ENCODE measurements around the gene ELOB. TPM values are rescaled to one million over a fixed set of nuclear protein-coding genes. Genes with fewer than 3 reads are reported as not detected.

ELOB gene
- total and polyA plus RNA-seq, 2 of the 13 experiments (the other 11 are each of a cell fraction or from before 2014, with no cell fraction given), result 208 to 225 TPM

- 87% methylated on average over 6 of the region's 6 CpGs for WGBS (ENCODE audit: low lambda C conversion rate)
- Histone ChIP-seq H3K79me2 (ENCODE audit: insufficient read depth, low read length) (no peaks in the 10 kb centered on the region), H3K36me3 (replicated peaks in 1 of 2; ENCODE audit: control insufficient read depth in 1 of 2, insufficient read depth in 2 of 2, low read length in 2 of 2) (no peaks in the 10 kb centered on the region), H2AFZ (ENCODE audit: low read length) (no peak overlapping the region), H3K4me3 (replicated peaks in 1 of 3; ENCODE audit: insufficient read depth in 1 of 3, low read depth in 2 of 3, low read length in 3 of 3) (no peak overlapping the region), H3K27me3 (ENCODE audit: control insufficient read depth in 1 of 2, insufficient read depth in 2 of 2, low read length in 2 of 2) (no peaks in the 10 kb centered on the region), H3K4me1 (ENCODE audit: insufficient read depth, low read length) (peaks cover 40% of the 10 kb centered on the region), H3K27ac (ENCODE audit: extremely low read length, insufficient read depth, low read length) (no peak overlapping the region), H3K9me3 (ENCODE audit: low read length) (no peaks in the 10 kb centered on the region), H3K4me2 (ENCODE audit: low read depth, low read length) (no peak overlapping the region), H3K9ac (ENCODE audit: insufficient read depth, low read depth, low read length) (no peak overlapping the region), H4K20me1 (ENCODE audit: insufficient read depth, low read length) (no peaks in the 10 kb centered on the region)
- in situ Hi-C loops (cut with HindIII; ENCODE audit: extremely low pct_ligation_motif_present, low pct_unique_long_range_greater_than_20kb), result no loop called here
- CTCF ChIA-PET (ENCODE audit: low intra/inter-chr PET ratio, low total read pairs), result no interaction called here
- POLR2A ChIA-PET, result interaction anchor here (0.6 to 4.4 kb wide), 2 partner anchors 12 to 757 kb away, joined by 3 to 43 read pairs; partner anchors contain the start of gene SRRM2
- FAIRE-seq (no peak), ATAC-seq (no peak), DNase-seq (ENCODE audit: low spot score) (no peak)
- 0 out of 2 replicates have a peak, but pooled peaks have one; percentile 22 for TF ChIP-seq SP4 (CRISPR knock-in tag; IDR thresholded peaks at IDR 0.05)
- TF ChIP-seq TCF7 (IDR thresholded peaks at IDR 0.05; ENCODE audit: low read depth), result no peak
- no peak for TF ChIP-seq POLR2AphosphoS2 (IDR thresholded peaks at IDR 0.05; ENCODE audit: low read depth, low read length)
- no peak for TF ChIP-seq CERS6 (CRISPR knock-in tag; IDR thresholded peaks at IDR 0.05)
- no peak for TF ChIP-seq KLF16 (CRISPR knock-in tag; IDR thresholded peaks at IDR 0.05)
- BruUV-seq (replicated peaks), result no TSS peak
- intact Hi-C loops (cut with micrococcal nuclease; ENCODE audit: unreplicated experiment), result no loop called here
Measured at GRCh38 chr16:2740476-2740875, 36.6 kb downstream of the ELOB start.

GRCh38 chr16:2739625-2740430 is 37.3 kb downstream of the ELOB start:
- Histone ChIP-seq H3K4me3 (replicated peaks in 1 of 3; ENCODE audit: insufficient read depth in 1 of 3, low read depth in 2 of 3, low read length in 3 of 3) (peak overlapping the region in 2 of 3 experiments; percentile 35 to 47; a peak in 4 of 6 replicates), H4K20me1 (ENCODE audit: insufficient read depth, low read length) (no peaks in the 10 kb centered on the region), H3K9ac (ENCODE audit: insufficient read depth, low read depth, low read length) (peak overlapping the region; percentile 38), H3K4me1 (ENCODE audit: insufficient read depth, low read length) (peaks cover 40% of the 10 kb centered on the region), H3K27ac (ENCODE audit: extremely low read length, insufficient read depth, low read length) (no peak overlapping the region), H2AFZ (ENCODE audit: low read length) (no peak overlapping the region), H3K79me2 (ENCODE audit: insufficient read depth, low read length) (no peaks in the 10 kb centered on the region), H3K27me3 (ENCODE audit: control insufficient read depth in 1 of 2, insufficient read depth in 2 of 2, low read length in 2 of 2) (no peaks in the 10 kb centered on the region), H3K4me2 (ENCODE audit: low read depth, low read length) (peak overlapping the region; percentile 80), H3K9me3 (ENCODE audit: low read length) (no peaks in the 10 kb centered on the region), H3K36me3 (replicated peaks in 1 of 2; ENCODE audit: control insufficient read depth in 1 of 2, insufficient read depth in 2 of 2, low read length in 2 of 2) (no peaks in the 10 kb centered on the region)
- ChIA-PET CTCF (ENCODE audit: low intra/inter-chr PET ratio, low total read pairs) (no interaction called here), POLR2A (interaction anchor here (0.6 to 4.4 kb wide), 2 partner anchors 13 to 756 kb away, joined by 3 to 43 read pairs; partner anchors contain the start of gene SRRM2)
- BruUV-seq (replicated peaks), result no TSS peak
- peak; percentile 78 for ATAC-seq
- peak; percentile 45 for DNase-seq (ENCODE audit: low spot score)
- 26% methylated on average over 2 of the region's 8 CpGs for WGBS (ENCODE audit: low lambda C conversion rate)
- intact Hi-C loops (cut with micrococcal nuclease; ENCODE audit: unreplicated experiment), result no loop called here
- in situ Hi-C loops (cut with HindIII; ENCODE audit: extremely low pct_ligation_motif_present, low pct_unique_long_range_greater_than_20kb), result no loop called here
- no peak for FAIRE-seq
- TF ChIP-seq AGO2 (optimal IDR thresholded peaks at IDR 0.05; ENCODE audit: low read depth, low read length) (peak; percentile 27), HOXA3 (CRISPR knock-in tag; IDR thresholded peaks at IDR 0.05) (peak; percentile 54; the same call in 1 of the 2 replicates), POLR2AphosphoS2 (IDR thresholded peaks at IDR 0.05; ENCODE audit: low read depth, low read length) (no peak), ZNF614 (CRISPR knock-in tag; IDR thresholded peaks at IDR 0.05; ENCODE audit: borderline replicate concordance) (peak; percentile 46; the same call in 1 of the 2 replicates), EED (CRISPR knock-in tag; IDR thresholded peaks at IDR 0.05) (no peak), DRAP1 (CRISPR knock-in tag; IDR thresholded peaks at IDR 0.05) (peak; percentile 52; the same call in 1 of the 2 replicates), RXRB (CRISPR knock-in tag; IDR thresholded peaks at IDR 0.05; ENCODE audit: borderline replicate concordance) (no peak), IKZF5 (CRISPR knock-in tag; IDR thresholded peaks at IDR 0.05) (0 out of 2 replicates have a peak, but pooled peaks have one; percentile 30), SPEN (CRISPR knock-in tag; IDR thresholded peaks at IDR 0.05; ENCODE audit: low read depth) (0 out of 2 replicates have a peak, but pooled peaks have one; percentile 13), TBX2 (CRISPR knock-in tag; IDR thresholded peaks at IDR 0.05; ENCODE audit: borderline replicate concordance) (peak; percentile 58), GABPA (IDR thresholded peaks at IDR 0.05; ENCODE audit: low read depth, low read length) (no peak), GABPA (CRISPR knock-in tag; IDR thresholded peaks at IDR 0.05; ENCODE audit: low read depth) (no peak)

All from HepG2 (cell line).